Coronary artery (tissue), 2 donors: ENCODE data around the gene ENOX1.

Source experiments
- DNase-seq: peaks from one replicate; pipeline ENCODE4 v3.0.0-alpha.2; 2017; ENCODE audit warnings: low spot score
- H3K27ac ChIP-seq, 2 donors: fragments of 200-600 bp; sonication (generic); one replicate each; pipeline ENCODE4 v1.5.1; 2016 to 2019
- H3K4me3 ChIP-seq: fragments of 200-600 bp; sonication (generic); 2 replicates; pipeline ENCODE4 v1.5.1; 2016; ENCODE audit warnings: mild to moderate bottlenecking, moderate library complexity
- CTCF ChIP-seq: fragments of 200-600 bp; sonication (generic); IDR thresholded peaks from one replicate; pipeline ENCODE4 v1.5.1; 2019; ENCODE audit warnings: antibody characterized with exemption

ENOX1 gene

GRCh38 chr13:43433691-43434141, 353.1 kb downstream of the ENOX1 start:
- Histone ChIP-seq H3K4me3 (no peak overlapping the region), H3K27ac (no peak overlapping the region)
- DNase-seq = no peak
- no peak for TF ChIP-seq CTCF

GRCh38 chr13:43432958-43433357, 353.8 kb downstream of the ENOX1 start:
- no peak for TF ChIP-seq CTCF
- Histone ChIP-seq H3K27ac (no peak overlapping the region), H3K4me3 (no peak overlapping the region)
- no peak for DNase-seq

- no peak for DNase-seq
- Histone ChIP-seq H3K27ac (no peak overlapping the region), H3K4me3 (no peak overlapping the region)
- no peak for TF ChIP-seq CTCF
These were observed 354.9 kb downstream of the ENOX1 start for GRCh38 chr13:43431841-43432240.

GRCh38 chr13:43431290-43431716, 355.5 kb downstream of the ENOX1 start:
- Histone ChIP-seq H3K4me3 (no peak overlapping the region), H3K27ac (no peak overlapping the region)
- TF ChIP-seq CTCF = no peak
- no peak for DNase-seq

GRCh38 chr13:43428545-43429296, 358.1 kb downstream of the ENOX1 start:
- DNase-seq = no peak
- Histone ChIP-seq H3K4me3 (no peak overlapping the region), H3K27ac (no peak overlapping the region)
- no peak for TF ChIP-seq CTCF

GRCh38 chr13:43426355-43426754, 360.4 kb downstream of the ENOX1 start:
- no peak for TF ChIP-seq CTCF
- Histone ChIP-seq H3K27ac (no peak overlapping the region), H3K4me3 (no peak overlapping the region)
- DNase-seq = no peak

GRCh38 chr13:43425234-43425633, 361.5 kb downstream of the ENOX1 start:
- TF ChIP-seq CTCF = no peak
- H3K27ac ChIP-seq = no peak overlapping the region
- H3K4me3 ChIP-seq = no peak overlapping the region
- DNase-seq = no peak
